ENCODE results near the gene AMZ2.
"Not testable (repeated sequence)": the region's sequence is repeated elsewhere in the genome, so short reads cannot be mapped to it uniquely, and the experiment has no call there.

Gene AMZ2

GRCh38 chr17:68220786-68221185 lies 27.1 kb upstream of the AMZ2 start:
- DNase-seq, result not testable (repeated sequence)

- DNase-seq, result no peak
These were observed 26.1 kb upstream of the AMZ2 start for GRCh38 chr17:68221786-68222185.

- no peak for DNase-seq
These were observed 25.2 kb upstream of the AMZ2 start for GRCh38 chr17:68222606-68223005.

- DNase-seq, result not testable (repeated sequence)
These were observed 22.8 kb upstream of the AMZ2 start for GRCh38 chr17:68225055-68225454.

- not testable (repeated sequence) for DNase-seq
These were observed 19.7 kb upstream of the AMZ2 start for GRCh38 chr17:68228039-68228680.

- no peak for DNase-seq
These were observed 18.8 kb upstream of the AMZ2 start for GRCh38 chr17:68228817-68229570.

GRCh38 chr17:68229619-68230018 lies 18.2 kb upstream of the AMZ2 start:
- DNase-seq, result no peak

- not testable (repeated sequence) for DNase-seq
These were observed 16.7 kb upstream of the AMZ2 start for GRCh38 chr17:68231131-68231530.

- no peak for DNase-seq
These were observed 16.3 kb upstream of the AMZ2 start for GRCh38 chr17:68231541-68231940.

GRCh38 chr17:68232741-68233140 lies 15.1 kb upstream of the AMZ2 start:
- DNase-seq, result not testable (repeated sequence)

GRCh38 chr17:68234726-68235335 lies 13.0 kb upstream of the AMZ2 start:
- DNase-seq, result not testable (repeated sequence)

- DNase-seq, result not testable (repeated sequence)
These were observed 12.5 kb upstream of the AMZ2 start for GRCh38 chr17:68235336-68235791.

- not testable (repeated sequence) for DNase-seq
These were observed 10.3 kb upstream of the AMZ2 start for GRCh38 chr17:68237369-68238163.

GRCh38 chr17:68238164-68238870 lies 9.5 kb upstream of the AMZ2 start:
- DNase-seq, result no peak

GRCh38 chr17:68238871-68239253 lies 9.0 kb upstream of the AMZ2 start:
- DNase-seq, result no peak

GRCh38 chr17:68239632-68240366 lies 8.0 kb upstream of the AMZ2 start:
- DNase-seq, result no peak

GRCh38 chr17:68246271-68247028 lies 1.4 kb upstream of the AMZ2 start:
- DNase-seq, result no peak

GRCh38 chr17:68248199-68248825 lies 469 bp downstream of the AMZ2 start:
- no peak for DNase-seq

GRCh38 chr17:68248891-68249290 lies 1.0 kb downstream of the AMZ2 start:
- no peak for DNase-seq

- no peak for DNase-seq
These were observed 1.5 kb downstream of the AMZ2 start for GRCh38 chr17:68249354-68249765.
